Kidney (tissue), 14 donors: ENCODE data around the gene ASB10. TPM values are rescaled to one million over a fixed set of nuclear protein-coding genes. Genes with fewer than 3 reads are reported as not detected.

Source experiments
- DNase-seq, 5 donors: peaks; one replicate each; pipeline ENCODE4 v3.0.0-alpha.2; 2013 to 2020
- FAIRE-seq: peaks from 2 replicates; lab custom pipeline; 2012; peaks lifted over from hg19 to GRCh38; lab: Jason Lieb, UNC
- H3K27ac ChIP-seq, 2 donors: one replicate each; pipeline ENCODE4 v1.7.0; 2013; ENCODE audit warnings: low read depth in 2 of 2, low read length in 2 of 2, inconsistent platforms in 1 of 2
- H3K27me3 ChIP-seq: one replicate; pipeline ENCODE4 v1.7.1; 2013; ENCODE audit warnings: low read length, inconsistent platforms; ENCODE audit not compliant: control insufficient read depth, insufficient read depth
- H3K36me3 ChIP-seq, 3 donors: one replicate each; pipeline versions ENCODE4 v1.7.0 to v1.7.1; 2013; ENCODE audit warnings: low read length in 3 of 3, control low read depth in 1 of 3, inconsistent platforms in 1 of 3; ENCODE audit not compliant: insufficient read depth in 3 of 3, control insufficient read depth in 2 of 3
- H3K4me1 ChIP-seq, 3 donors: one replicate each; pipeline versions ENCODE4 v1.7.0 to v1.7.1; 2013; ENCODE audit warnings: low read length in 3 of 3, inconsistent platforms in 1 of 3, low read depth in 1 of 3; ENCODE audit not compliant: control insufficient read depth in 2 of 3, insufficient read depth in 2 of 3
- H3K4me3 ChIP-seq, 3 donors: one replicate each; pipeline versions ENCODE4 v1.7.0 to v1.8.1; 2013; ENCODE audit warnings: low read length in 3 of 3, control low read depth in 1 of 3, inconsistent platforms in 1 of 3
- H3K9ac ChIP-seq, 3 donors: one replicate each; pipeline versions ENCODE4 v1.7.0 to v1.7.1; 2013; ENCODE audit warnings: low read length in 3 of 3, control low read depth in 1 of 3, inconsistent platforms in 1 of 3
- H3K9me3 ChIP-seq, 3 donors: one replicate each; pipeline versions ENCODE4 v1.7.0 to v1.7.1; 2013; ENCODE audit warnings: low read length in 3 of 3, control low read depth in 1 of 3, inconsistent platforms in 1 of 3; ENCODE audit not compliant: control insufficient read depth in 2 of 3, insufficient read depth in 1 of 3
- intact Hi-C: fragments of 100-400 bp; cut with DNase I; formaldehyde crosslinking; loops from one replicate; pipeline ENCODE4 v1.11.1; 2022
- polyA plus RNA-seq: library from polyadenylated mRNA; stranded (reverse); fragments of 350-450 nt; fragmentation: Illumina TruSeq; extraction: RNeasy Lipid Tissue Mini Kit (QIAGEN cat#74804); gene quantifications from one replicate; pipeline ENCODE4 v1.2.3, GENCODE V29; 2014; ENCODE audit warnings: low read depth, low replicate concordance; ENCODE audit not compliant: insufficient read depth
- total RNA-seq: library from RNA; stranded (reverse); fragmentation: NEBNext Ultra II Directional; extraction: Animal tissue kit (Norgen Biotek cat#: 25700); gene quantifications from one replicate; pipeline ENCODE4 v1.2.1, GENCODE V29; 2021
- TF ChIP-seq, protein P1 (sequence below): IDR thresholded peaks from 3 replicates; pipeline ENCODE4 v1.5.1; 2012; ENCODE audit warnings: mild to moderate bottlenecking, moderate library complexity, borderline replicate concordance; ENCODE audit not compliant: insufficient read depth; ENCODE audit errors: extremely low read depth
- donor health status: control.
- donor health status: control.
- donor health status: control.
- donor health status: control.
- donor health status: control.
- donor health status: DM: yes; HTN: yes; CAD: no.
- donor health status: Normal renal cell carcinoma (clear cell type).

Gene ASB10
- total and polyA plus RNA-seq, 2 donors from 2014 or later: 0.22 TPM; not detected in 1

DNA sequence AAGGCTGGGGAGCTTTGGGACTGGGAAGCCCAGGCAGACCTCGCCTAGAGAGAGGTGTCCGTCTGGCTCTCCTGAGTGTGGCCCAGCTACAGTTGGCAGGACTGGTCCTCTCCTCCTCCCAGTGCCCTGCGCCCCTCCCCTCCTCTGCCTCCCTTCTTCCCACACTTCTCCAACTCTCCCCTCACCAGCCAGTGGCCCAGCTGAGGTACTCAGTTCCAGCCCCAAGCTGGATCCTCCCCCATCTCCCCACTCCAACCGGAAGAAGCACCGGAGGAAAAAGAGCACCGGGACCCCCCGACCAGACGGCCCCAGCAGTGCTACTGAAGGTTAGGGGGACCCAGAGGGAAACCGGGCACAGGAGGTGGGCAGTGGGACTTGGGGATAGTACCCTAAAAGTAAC lies 47.3 kb downstream of the ASB10 start:
- Histone ChIP-seq H3K9me3 (no peaks in the 10 kb centered on the region), H3K27ac (no peak overlapping the region), H3K9ac (no peak overlapping the region), H3K36me3 (peaks cover 0 to 26% (median 21%) of the 10 kb centered on the region in 3 donors), H3K27me3 (no peaks in the 10 kb centered on the region), H3K4me1 (no peaks in the 10 kb centered on the region), H3K4me3 (no peak overlapping the region)
- intact Hi-C loops: no loop called here
- TF ChIP-seq, protein P1, sequence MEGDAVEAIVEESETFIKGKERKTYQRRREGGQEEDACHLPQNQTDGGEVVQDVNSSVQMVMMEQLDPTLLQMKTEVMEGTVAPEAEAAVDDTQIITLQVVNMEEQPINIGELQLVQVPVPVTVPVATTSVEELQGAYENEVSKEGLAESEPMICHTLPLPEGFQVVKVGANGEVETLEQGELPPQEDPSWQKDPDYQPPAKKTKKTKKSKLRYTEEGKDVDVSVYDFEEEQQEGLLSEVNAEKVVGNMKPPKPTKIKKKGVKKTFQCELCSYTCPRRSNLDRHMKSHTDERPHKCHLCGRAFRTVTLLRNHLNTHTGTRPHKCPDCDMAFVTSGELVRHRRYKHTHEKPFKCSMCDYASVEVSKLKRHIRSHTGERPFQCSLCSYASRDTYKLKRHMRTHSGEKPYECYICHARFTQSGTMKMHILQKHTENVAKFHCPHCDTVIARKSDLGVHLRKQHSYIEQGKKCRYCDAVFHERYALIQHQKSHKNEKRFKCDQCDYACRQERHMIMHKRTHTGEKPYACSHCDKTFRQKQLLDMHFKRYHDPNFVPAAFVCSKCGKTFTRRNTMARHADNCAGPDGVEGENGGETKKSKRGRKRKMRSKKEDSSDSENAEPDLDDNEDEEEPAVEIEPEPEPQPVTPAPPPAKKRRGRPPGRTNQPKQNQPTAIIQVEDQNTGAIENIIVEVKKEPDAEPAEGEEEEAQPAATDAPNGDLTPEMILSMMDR: no peak
- DNase-seq (peak in 2 of 5 donors; percentile 8 to 36), FAIRE-seq (no peak)

DNA sequence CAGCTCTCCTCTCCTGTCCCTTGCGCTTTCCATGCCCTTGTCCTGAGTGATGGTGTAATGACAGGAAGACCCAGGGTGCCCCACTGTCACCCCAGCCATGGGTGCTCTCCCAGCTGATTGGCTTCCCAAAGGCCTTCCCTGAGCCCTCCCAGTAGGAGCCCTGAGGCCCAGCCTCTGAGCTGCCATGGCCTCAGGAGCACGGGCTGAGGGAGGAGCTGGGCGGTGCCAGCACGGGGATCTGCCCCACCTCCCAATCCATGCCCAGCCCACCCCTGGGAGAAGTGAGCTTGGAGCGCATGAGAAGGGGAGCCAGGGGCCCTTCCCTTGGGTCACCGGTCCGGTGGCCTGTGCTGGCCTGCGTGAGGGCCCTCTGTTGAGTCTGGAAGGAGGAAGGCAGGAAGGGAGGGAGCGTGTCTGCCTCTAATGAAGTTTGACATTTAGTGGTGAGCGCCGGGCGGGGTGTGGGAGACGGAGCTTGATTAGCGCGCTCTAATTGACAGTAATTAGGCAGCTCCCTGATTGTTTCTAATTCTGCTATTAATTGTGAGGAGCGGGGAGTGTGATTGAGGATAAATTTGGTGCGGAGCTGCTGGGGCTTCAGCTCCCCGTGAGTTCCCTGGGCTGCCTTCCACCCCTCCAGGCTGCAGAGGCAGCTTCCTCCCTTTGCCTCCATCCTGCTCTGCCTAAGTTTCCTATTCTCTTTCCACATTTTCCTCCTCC lies 47.8 kb downstream of the ASB10 start:
- H3K9ac ChIP-seq: no peak overlapping the region
- DNase-seq (peak in 3 of 5 donors; percentile 11 to 53 (median 52)), FAIRE-seq (no peak)
- no peak overlapping the region for H3K4me3 ChIP-seq
- no peak overlapping the region for H3K27ac ChIP-seq
- intact Hi-C loops: no loop called here
- TF ChIP-seq, protein P1: no peak
- no peaks in the 10 kb centered on the region for H3K4me1 ChIP-seq
- peaks cover 0 to 31% (median 22%) of the 10 kb centered on the region in 3 donors for H3K36me3 ChIP-seq
- no peaks in the 10 kb centered on the region for H3K9me3 ChIP-seq
- H3K27me3 ChIP-seq: no peaks in the 10 kb centered on the region

DNA sequence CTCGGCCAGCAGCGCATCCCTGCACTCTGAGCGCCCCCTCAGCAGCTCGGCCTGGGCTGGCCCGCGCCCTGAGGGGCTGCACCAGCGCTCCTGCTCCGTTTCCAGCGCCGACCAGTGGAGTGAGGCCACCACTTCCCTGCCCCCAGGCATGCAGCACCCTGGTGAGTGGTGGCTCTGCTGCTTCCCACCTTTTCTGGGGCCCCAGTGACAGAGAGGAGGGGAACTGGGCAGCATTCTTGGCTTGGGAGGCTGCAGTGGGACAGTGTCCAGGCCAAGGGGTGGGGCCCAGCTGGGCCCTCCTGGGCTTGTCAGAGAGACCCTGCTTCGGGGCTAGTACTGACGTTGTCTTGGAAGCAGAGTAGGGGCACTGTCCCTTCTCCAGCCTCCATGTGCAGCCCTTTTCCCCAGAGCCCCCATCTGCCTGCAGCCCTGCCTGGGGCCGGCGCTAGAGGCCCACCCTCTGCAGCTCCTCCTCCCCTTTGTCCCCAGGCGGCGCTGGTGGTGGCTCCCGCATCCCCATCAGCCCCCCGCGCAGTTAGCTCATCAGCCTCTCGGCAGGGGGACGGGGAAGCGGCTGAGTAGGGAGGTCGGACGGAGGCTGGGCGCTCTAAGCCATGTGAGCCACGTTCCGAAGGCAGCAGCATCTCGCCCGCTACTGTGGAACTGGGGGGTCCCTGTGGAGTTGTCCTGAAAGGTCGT lies 48.7 kb downstream of the ASB10 start:
- FAIRE-seq: no peak
- no peak overlapping the region for H3K9ac ChIP-seq
- H3K4me3 ChIP-seq: no peak overlapping the region
- intact Hi-C loops: no loop called here
- peaks cover 0 to 31% (median 20%) of the 10 kb centered on the region in 3 donors for H3K36me3 ChIP-seq
- no peaks in the 10 kb centered on the region for H3K27me3 ChIP-seq
- H3K9me3 ChIP-seq: no peaks in the 10 kb centered on the region
- DNase-seq: peak in 3 of 5 donors; percentile 31 to 67 (median 54)
- H3K4me1 ChIP-seq: no peaks in the 10 kb centered on the region
- no peak overlapping the region for H3K27ac ChIP-seq
- TF ChIP-seq, protein P1: no peak
